ENCODE data around the gene PHLPP1.

- TF ChIP-seq CTCF (IDR thresholded peaks at IDR 0.05) (no peak), POLR2A (IDR thresholded peaks at IDR 0.05) (no peak)
Observed at GRCh38 chr18:63005306-63005705, 290.0 kb downstream of the PHLPP1 start.
